GM12878 (cell line): ENCODE measurements around the gene NSUN2. TPM values are rescaled to one million over a fixed set of nuclear protein-coding genes. Genes with fewer than 3 reads are reported as not detected.

Experiments
- ATAC-seq: fragments of 200-7000 bp; cut with Tn5 transposase; 3 replicates; pipeline ENCODE4 v1.9.1; 2020; ENCODE audit warnings: mild to moderate bottlenecking, moderate library complexity
- BruUV-seq: library from RNA; stranded (reverse); fragments of 400-500 nt; replicated peaks from 2 replicates; lab custom pipeline; 2021; lab: Mats Ljungman, UMichigan
- CTCF ChIA-PET: fragments of 300-600 bp; sonication (Branson Sonifier 250); formaldehyde crosslinking; extraction: SDS; loops from one replicate; lab custom pipeline; 2021; ENCODE audit warnings: inconsistent platforms; lab: Yijun Ruan, JAX
- POLR2A ChIA-PET: fragments of 350-600 bp; formaldehyde crosslinking; extraction: SDS; loops from one replicate; lab custom pipeline; 2021; ENCODE audit warnings: inconsistent platforms; lab: Charles Lee
- RAD21 ChIA-PET: fragments of 300-600 bp; sonication (Branson Sonifier 250); formaldehyde crosslinking; loops from one replicate; lab custom pipeline; 2023; ENCODE audit warnings: antibody characterized with exemption; ENCODE audit not compliant: unreplicated experiment; lab: Charles Lee
- SMC1A ChIA-PET: fragments of 300-600 bp; sonication (Branson Sonifier 250); formaldehyde crosslinking; loops from one replicate; lab custom pipeline; 2023; ENCODE audit not compliant: unreplicated experiment, uncharacterized antibody; lab: Charles Lee
- DNase-seq: peaks from one replicate; pipeline ENCODE4 v3.0.0-alpha.2; 2011; ENCODE audit warnings: low read depth, low spot score
- FAIRE-seq: peaks from 3 replicates; lab custom pipeline; 2011; peaks lifted over from hg19 to GRCh38; lab: Jason Lieb, UNC
- H2AFZ ChIP-seq: 2 replicates; pipeline ENCODE4 v1.6.0; 2011; ENCODE audit warnings: low read depth, low read length, control low read depth; ENCODE audit not compliant: control insufficient read depth
- H3K27ac ChIP-seq: 2 replicates; pipeline ENCODE4 v1.5.1; 2011; ENCODE audit warnings: control low read depth; ENCODE audit not compliant: control insufficient read depth, insufficient read depth
- H3K27me3 ChIP-seq, 2 experiments: replicated peaks in 1 of 2; 2 replicates each; pipeline versions ENCODE4 v1.6.0 to v1.6.1; 2011; ENCODE audit warnings: low read length in 1 of 2; ENCODE audit not compliant: control insufficient read depth in 2 of 2, insufficient read depth in 2 of 2
- H3K36me3 ChIP-seq, 2 experiments: 2 replicates each; pipeline ENCODE4 v1.5.1; 2011; ENCODE audit warnings: low read length in 1 of 2; ENCODE audit not compliant: control insufficient read depth in 2 of 2, insufficient read depth in 2 of 2
- H3K4me1 ChIP-seq: 2 replicates; pipeline ENCODE4 v1.6.1; 2011; ENCODE audit warnings: mild to moderate bottlenecking, low read length, moderate library complexity, mixed read lengths; ENCODE audit not compliant: control insufficient read depth, insufficient read depth
- H3K4me2 ChIP-seq: 2 replicates; pipeline ENCODE4 v1.6.0; 2011; ENCODE audit warnings: control low read depth; ENCODE audit not compliant: control insufficient read depth, insufficient read depth
- H3K4me3 ChIP-seq: fragments of 200-600 bp; sonication (generic); 2 replicates; pipeline ENCODE4 v1.5.1; 2016
- H3K79me2 ChIP-seq: 2 replicates; pipeline ENCODE4 v1.6.0; 2011; ENCODE audit warnings: low read length; ENCODE audit not compliant: control insufficient read depth, insufficient read depth
- H3K9ac ChIP-seq: 2 replicates; pipeline ENCODE4 v1.8.0; 2011; ENCODE audit warnings: low read length, control low read depth, mixed read lengths; ENCODE audit not compliant: control insufficient read depth, insufficient read depth
- H3K9me3 ChIP-seq: replicated peaks from 3 replicates; pipeline ENCODE4 v1.5.1; 2011; ENCODE audit warnings: mild to moderate bottlenecking, low read length; ENCODE audit not compliant: control insufficient read depth, insufficient read depth
- H4K20me1 ChIP-seq: 2 replicates; pipeline ENCODE4 v1.6.0; 2011; ENCODE audit not compliant: control insufficient read depth, insufficient read depth
- BHLHE40 ChIP-seq, 2 experiments: fragments of 450-650 bp in 1 of 2; IDR thresholded peaks; 2 replicates each; pipeline ENCODE4 v1.6.1; 2011 to 2017; ENCODE audit warnings: low read depth in 2 of 2, borderline replicate concordance in 1 of 2, improper control_type of control experiment in 1 of 2, low read length in 1 of 2, mild to moderate bottlenecking in 1 of 2
- DPF2 ChIP-seq: fragments of 450-650 bp; IDR thresholded peaks from 2 replicates; pipeline ENCODE4 v1.6.1; 2017; ENCODE audit warnings: mild to moderate bottlenecking
- EP300 ChIP-seq, 2 experiments: fragments of 150-350 bp in 1 of 2; IDR thresholded peaks; 2 replicates each; pipeline ENCODE4 v1.6.1; 2011 to 2012; ENCODE audit warnings: low read depth in 2 of 2, low read length in 2 of 2, borderline replicate concordance in 1 of 2, improper control_type of control experiment in 1 of 2, inconsistent platforms in 1 of 2; ENCODE audit not compliant: control insufficient read depth in 1 of 2
- HDAC2 ChIP-seq: fragments of 200-600 bp; sonication (generic); IDR thresholded peaks from 2 replicates; pipeline ENCODE4 v1.6.1; 2017
- JUND ChIP-seq: IDR thresholded peaks from 2 replicates; pipeline ENCODE4 v1.6.1; 2012; ENCODE audit warnings: low read depth, mild to moderate bottlenecking, low read length, improper control_type of control experiment, moderate library complexity
- RAD51 ChIP-seq: fragments of 450-650 bp; IDR thresholded peaks from 2 replicates; pipeline ENCODE4 v1.6.1; 2016; ENCODE audit warnings: moderate library complexity, mild to moderate bottlenecking, inconsistent platforms
- SP1 ChIP-seq: IDR thresholded peaks from one replicate; pipeline ENCODE4 v1.6.1; 2011; ENCODE audit warnings: low read depth, low read length
- SPI1 ChIP-seq: IDR thresholded peaks from 2 replicates; pipeline ENCODE4 v1.6.1; 2011; ENCODE audit warnings: low read depth, mild to moderate bottlenecking, low read length, moderate library complexity, borderline replicate concordance; ENCODE audit not compliant: insufficient read depth
- SREBF1 ChIP-seq: IDR thresholded peaks from 2 replicates; pipeline ENCODE4 v1.6.1; 2012; ENCODE audit warnings: mild to moderate bottlenecking, low read length
- SREBF2 ChIP-seq: IDR thresholded peaks from 2 replicates; pipeline ENCODE4 v1.6.1; 2012; ENCODE audit warnings: mild to moderate bottlenecking, low read length
- STAT1 ChIP-seq: fragments of 450-650 bp; conservative IDR thresholded peaks from 2 replicates; pipeline ENCODE4 v1.6.1; 2014; ENCODE audit warnings: antibody characterized with exemption, mild to moderate bottlenecking
- TARDBP ChIP-seq: IDR thresholded peaks from 2 replicates; pipeline ENCODE4 v1.6.1; 2016; ENCODE audit warnings: borderline replicate concordance
- ZNF217 ChIP-seq: fragments of 450-650 bp; IDR thresholded peaks from 2 replicates; pipeline ENCODE4 v1.6.1; 2017; ENCODE audit warnings: antibody characterized with exemption, mild to moderate bottlenecking
- ZSCAN29 ChIP-seq: fragments of 450-650 bp; IDR thresholded peaks from 2 replicates; pipeline ENCODE4 v1.6.1; 2017; ENCODE audit warnings: mild to moderate bottlenecking, moderate library complexity
- WGBS: methylation state at CpG from one replicate; pipeline ENCODE4 v1.1.6; 2016; ENCODE audit warnings: low lambda C conversion rate; ENCODE audit not compliant: insufficient replicate concordance, insufficient coverage; ENCODE audit errors: missing lambda C conversion rate; 5-methylcytosine and 5-hydroxymethylcytosine counted together
- in situ Hi-C: fragments of 300-500 bp; cut with MboI; formaldehyde crosslinking; loops from 9 replicates; pipeline ENCODE4 v1.14.3; 2018; ENCODE audit warnings: mixed read lengths
- intact Hi-C: fragments of 100-400 bp; cut with micrococcal nuclease; formaldehyde crosslinking; loops from one replicate; pipeline ENCODE4 v1.14.2; 2022; ENCODE audit not compliant: unreplicated experiment
- polyA plus RNA-seq, 11 experiments: library from polyadenylated mRNA; depleted of rRNA in 4 of 11; unstranded in 6 of 11; stranded (reverse) in 5 of 11; fragments of >200 nt; fragmentation: Nextera tagmentation in 4 of 11; fragmentation: Illumina TruSeq in 1 of 11; extraction: Ambion mirVana in 4 of 11; extraction: Trizol in 1 of 11; gene quantifications; 1 replicate in 1 of 11; 2 replicates in 10 of 11; pipeline versions ENCODE4 v1.2.1 to v1.2.3, GENCODE V29; 2011 to 2016; ENCODE audit warnings: inconsistent platforms in 2 of 11, missing spikeins in 2 of 11, low read depth in 1 of 11
- total RNA-seq, 4 experiments: library from RNA; depleted of rRNA in 3 of 4; stranded (reverse); fragments of >200 nt in 3 of 4; fragmentation: Illumina TruSeq in 1 of 4; extraction: Trizol in 1 of 4; gene quantifications; 2 replicates each; pipeline versions ENCODE4 v1.2.1 to v1.2.3, GENCODE V29; 2013 to 2021
- TF ChIP-seq, protein P1 (sequence below): fragments of 450-650 bp; IDR thresholded peaks from 2 replicates; pipeline ENCODE4 v1.6.1; 2017; ENCODE audit warnings: mild to moderate bottlenecking, low read depth, inconsistent platforms; ENCODE audit not compliant: poor library complexity, severe bottlenecking
- TF ChIP-seq, protein P2 (sequence below): IDR thresholded peaks from 2 replicates; pipeline ENCODE4 v1.6.1; 2012; ENCODE audit warnings: low read depth, low read length, improper control_type of control experiment

Gene NSUN2
- total and polyA plus RNA-seq, 10 of the 15 experiments (the other 5 are each of a cell fraction or from before 2014, with no cell fraction given) = 8.0 to 112 (median 91.1) TPM

DNA sequence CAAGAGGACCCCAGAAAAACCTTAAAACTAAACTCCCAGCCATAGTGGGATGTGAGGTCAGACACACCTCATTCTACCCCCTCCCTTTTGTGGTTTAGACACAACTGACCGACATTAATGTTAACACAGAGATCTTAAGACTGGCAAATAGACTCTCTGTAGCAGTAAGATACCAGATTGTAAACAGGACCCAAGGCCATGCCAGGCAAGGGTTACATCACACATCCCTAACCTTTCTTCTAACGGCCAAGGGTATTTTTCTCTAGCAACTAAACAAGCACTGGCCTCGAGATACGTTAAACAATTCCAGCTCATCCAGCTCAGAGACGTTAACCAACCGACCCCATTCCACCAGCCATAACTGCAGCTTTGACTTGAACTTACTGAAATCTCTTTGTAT, 38.8 kb downstream of the NSUN2 start (continued):
- TF ChIP-seq, protein P1, sequence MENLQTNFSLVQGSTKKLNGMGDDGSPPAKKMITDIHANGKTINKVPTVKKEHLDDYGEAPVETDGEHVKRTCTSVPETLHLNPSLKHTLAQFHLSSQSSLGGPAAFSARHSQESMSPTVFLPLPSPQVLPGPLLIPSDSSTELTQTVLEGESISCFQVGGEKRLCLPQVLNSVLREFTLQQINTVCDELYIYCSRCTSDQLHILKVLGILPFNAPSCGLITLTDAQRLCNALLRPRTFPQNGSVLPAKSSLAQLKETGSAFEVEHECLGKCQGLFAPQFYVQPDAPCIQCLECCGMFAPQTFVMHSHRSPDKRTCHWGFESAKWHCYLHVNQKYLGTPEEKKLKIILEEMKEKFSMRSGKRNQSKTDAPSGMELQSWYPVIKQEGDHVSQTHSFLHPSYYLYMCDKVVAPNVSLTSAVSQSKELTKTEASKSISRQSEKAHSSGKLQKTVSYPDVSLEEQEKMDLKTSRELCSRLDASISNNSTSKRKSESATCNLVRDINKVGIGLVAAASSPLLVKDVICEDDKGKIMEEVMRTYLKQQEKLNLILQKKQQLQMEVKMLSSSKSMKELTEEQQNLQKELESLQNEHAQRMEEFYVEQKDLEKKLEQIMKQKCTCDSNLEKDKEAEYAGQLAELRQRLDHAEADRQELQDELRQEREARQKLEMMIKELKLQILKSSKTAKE = no peak
- TF ChIP-seq BHLHE40 (IDR thresholded peaks at IDR 0.05; ENCODE audit: borderline replicate concordance in 1 of 2, low read depth in 2 of 2, low read length in 1 of 2) (no peak), DPF2 (no peak), SP1 (no peak), STAT1 (no peak), SREBF1 (no peak), SREBF2 (no peak), TARDBP (no peak)

DNA sequence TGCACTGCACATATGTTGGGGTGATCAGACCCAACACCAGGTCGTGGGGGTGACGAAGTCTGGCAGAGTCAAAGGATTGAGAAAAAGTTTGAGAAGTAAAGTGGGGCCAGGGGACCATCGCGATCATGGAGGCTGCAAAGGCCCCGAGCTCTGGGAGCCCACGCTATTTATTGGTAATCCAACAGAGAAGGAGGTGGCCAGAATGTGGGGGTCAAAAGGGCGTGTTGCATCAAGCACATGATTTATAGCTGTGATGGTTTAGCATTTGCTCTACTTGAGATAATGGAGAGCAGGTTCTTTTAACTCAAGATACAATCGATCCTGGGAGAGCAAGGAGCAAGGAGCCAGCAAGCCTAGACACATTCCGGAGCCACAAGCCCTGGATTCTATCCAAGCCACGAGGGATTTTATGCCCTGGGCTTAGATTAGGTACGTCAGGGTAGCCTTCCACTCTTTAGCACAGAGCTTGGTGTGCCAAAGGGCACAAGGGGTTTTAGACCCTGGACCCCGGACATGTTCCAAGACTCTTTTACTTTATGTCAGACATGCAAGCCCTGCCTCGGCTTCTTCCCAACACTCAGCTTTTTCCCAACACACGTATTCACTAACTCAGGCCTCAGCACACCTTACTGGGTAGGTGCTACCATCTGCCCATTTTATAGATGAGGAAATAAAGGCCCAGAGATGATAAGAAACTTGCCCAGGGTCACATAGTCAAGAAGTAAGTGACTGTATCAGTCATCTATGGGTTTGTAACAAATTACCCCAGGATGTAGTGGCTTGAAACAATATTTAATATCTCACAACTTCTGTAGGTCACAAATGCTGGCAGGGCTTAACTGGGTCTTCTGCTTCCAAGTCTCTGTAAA, 39.5 kb downstream of the NSUN2 start:
- Histone ChIP-seq H3K4me3 (no peak overlapping the region), H3K27me3 (no peaks in the 10 kb centered on the region), H3K36me3 (peaks cover under 1 to 5% of the 10 kb centered on the region in 2 experiments; a peak in 3 of 4 replicates), H2AFZ (no peak overlapping the region), H3K4me2 (no peak overlapping the region), H3K9ac (no peak overlapping the region), H3K9me3 (no peaks in the 10 kb centered on the region), H3K27ac (no peak overlapping the region), H4K20me1 (no peaks in the 10 kb centered on the region), H3K4me1 (no peaks in the 10 kb centered on the region), H3K79me2 (no peaks in the 10 kb centered on the region)
- no peak for FAIRE-seq
- ATAC-seq = no peak
- ChIA-PET CTCF (interaction anchor here (0.7 kb wide), 1 partner anchor 19 kb away, joined by 3 read pairs; no protein-coding TSS in a partner anchor), POLR2A (no interaction called here), SMC1A (no interaction called here), RAD21 (interaction anchor here (0.9 kb wide), 1 partner anchor 25 kb away, joined by 3 read pairs; no protein-coding TSS in a partner anchor)
- in situ Hi-C loops (loop anchor here (25.0 kb wide), 1 partner anchor 1106 kb away; no protein-coding TSS in a partner anchor), intact Hi-C loops (no loop called here)
- TF ChIP-seq ZNF217 (no peak), RAD51 (no peak), ZSCAN29 (no peak), JUND (no peak), SPI1 (no peak), EP300 (IDR thresholded peaks at IDR 0.05; ENCODE audit: borderline replicate concordance in 1 of 2, control insufficient read depth in 1 of 2, low read depth in 2 of 2, low read length in 2 of 2) (no peak), HDAC2 (no peak)
- TF ChIP-seq, protein P2, sequence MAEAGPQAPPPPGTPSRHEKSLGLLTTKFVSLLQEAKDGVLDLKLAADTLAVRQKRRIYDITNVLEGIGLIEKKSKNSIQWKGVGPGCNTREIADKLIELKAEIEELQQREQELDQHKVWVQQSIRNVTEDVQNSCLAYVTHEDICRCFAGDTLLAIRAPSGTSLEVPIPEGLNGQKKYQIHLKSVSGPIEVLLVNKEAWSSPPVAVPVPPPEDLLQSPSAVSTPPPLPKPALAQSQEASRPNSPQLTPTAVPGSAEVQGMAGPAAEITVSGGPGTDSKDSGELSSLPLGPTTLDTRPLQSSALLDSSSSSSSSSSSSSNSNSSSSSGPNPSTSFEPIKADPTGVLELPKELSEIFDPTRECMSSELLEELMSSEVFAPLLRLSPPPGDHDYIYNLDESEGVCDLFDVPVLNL = no peak
- no TSS peak for BruUV-seq
- no peak for DNase-seq
- WGBS = 86% methylated on average over 13 of the region's 14 CpGs
